Central memory CD4-positive, alpha-beta T cell (primary cell): Measurements from ENCODE around the gene WDR41.
"Not testable (repeated sequence)": the region's sequence is repeated elsewhere in the genome, so short reads cannot be mapped to it uniquely, and the experiment has no call there.

ENCODE experiments used
- DNase-seq: peaks from one replicate; pipeline ENCODE4 v3.0.0; 2022

Gene WDR41

DNA sequence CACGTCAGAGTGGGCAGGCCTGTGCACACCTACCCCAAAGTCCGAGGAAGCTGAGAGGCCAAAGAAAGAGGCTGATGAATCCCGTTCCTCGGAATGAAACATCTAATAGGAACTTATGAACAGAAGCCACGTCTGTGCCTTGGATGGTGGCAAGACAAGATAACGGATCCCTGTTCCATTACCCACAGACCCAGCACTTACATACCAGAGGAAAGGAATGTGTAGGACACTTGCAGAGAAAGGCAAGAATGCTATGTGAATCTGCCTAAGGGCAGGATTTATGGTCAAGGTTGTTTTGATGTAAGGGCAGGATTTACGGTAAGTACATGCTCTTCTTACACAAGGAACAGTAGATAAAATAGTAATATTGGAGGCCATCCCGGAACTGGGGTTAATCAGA lies 93.2 kb downstream of the WDR41 start:
- no peak for DNase-seq

GRCh38 chr5:77398458-77398857 lies 93.7 kb downstream of the WDR41 start:
- DNase-seq, result no peak

GRCh38 chr5:77397686-77398292 lies 94.3 kb downstream of the WDR41 start:
- DNase-seq, result no peak

DNA sequence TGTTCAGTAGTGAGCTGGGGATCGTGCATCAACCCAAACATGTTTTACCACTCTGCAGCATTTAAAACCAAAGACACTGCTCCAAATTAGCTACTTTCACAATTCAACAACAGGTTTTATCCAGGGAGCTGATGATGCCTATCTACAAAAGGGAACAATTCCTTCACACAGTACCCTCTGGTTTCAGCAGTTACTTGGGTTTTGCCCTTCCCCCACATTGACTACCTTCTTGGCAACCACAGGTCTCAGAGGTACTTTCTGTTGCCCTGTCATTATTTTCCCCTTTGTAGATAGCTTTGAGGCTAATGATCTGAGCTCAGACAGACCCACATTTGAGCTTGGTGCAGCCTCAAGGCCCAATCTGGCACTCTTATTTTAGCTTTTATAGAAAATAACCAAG lies 96.1 kb downstream of the WDR41 start:
- no peak for DNase-seq

- no peak for DNase-seq
Measured at GRCh38 chr5:77394064-77394715, 97.9 kb downstream of the WDR41 start.

- DNase-seq, result no peak
Measured at GRCh38 chr5:77391240-77391765, 100.8 kb downstream of the WDR41 start.

GRCh38 chr5:77390795-77391194 lies 101.3 kb downstream of the WDR41 start:
- no peak for DNase-seq

DNA sequence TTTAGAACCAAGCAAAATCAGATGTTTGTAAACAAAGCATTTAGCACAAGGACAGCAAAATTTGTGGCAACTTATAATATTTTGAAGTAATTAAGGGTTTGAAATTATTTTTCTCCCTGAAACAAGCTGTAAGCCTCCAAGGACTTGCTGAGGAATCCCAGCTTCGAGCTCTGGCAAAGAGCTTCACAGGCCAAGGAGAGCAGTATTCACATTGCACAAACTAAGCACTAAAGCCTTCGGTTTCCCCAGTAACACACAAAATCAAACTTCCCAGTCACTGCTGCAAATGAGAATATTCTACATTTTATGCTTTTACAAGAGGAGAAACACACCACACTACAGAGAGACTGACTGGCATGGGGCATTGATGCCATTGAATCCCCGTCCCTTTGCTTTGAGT lies 101.9 kb downstream of the WDR41 start:
- DNase-seq, result no peak

- no peak for DNase-seq
Measured at GRCh38 chr5:77389746-77390145, 102.4 kb downstream of the WDR41 start.

- not testable (repeated sequence) for DNase-seq
Measured at GRCh38 chr5:77386340-77386739, 105.8 kb downstream of the WDR41 start.

DNA sequence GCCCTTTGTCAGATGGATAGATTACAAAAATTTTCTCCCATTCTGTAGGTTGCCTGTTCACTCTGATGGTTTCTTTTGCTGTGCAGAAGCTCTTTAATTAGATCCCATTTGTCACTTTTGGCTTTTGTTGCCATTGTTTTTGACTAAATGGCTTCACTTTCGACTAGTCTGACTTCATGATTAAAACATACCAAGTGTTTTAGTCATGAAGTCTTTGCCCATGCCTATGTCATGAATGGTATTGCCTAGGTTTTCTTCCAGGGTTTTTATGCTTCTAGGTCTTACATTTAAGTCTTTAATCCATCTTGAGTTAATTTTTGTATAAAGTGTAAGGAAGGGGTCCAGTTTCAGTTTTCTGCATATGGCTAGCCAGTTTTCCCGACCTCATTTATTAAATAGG lies 108.8 kb downstream of the WDR41 start:
- not testable (repeated sequence) for DNase-seq
